HG03135 (cell line): ENCODE results near the gene COMMD7.

Experiments used
- ATAC-seq: cut with Tn5 transposase; IDR thresholded peaks from one replicate; pipeline ENCODE4 v1.9.1; 2021; ENCODE audit warnings: mild to moderate bottlenecking, moderate library complexity; ENCODE audit not compliant: unreplicated experiment

The COMMD7 gene

GRCh38 chr20:32681175-32682084 lies 61.8 kb downstream of the COMMD7 start:
- no peak for ATAC-seq

- ATAC-seq: no peak
Measured at GRCh38 chr20:32680544-32681174, 62.6 kb downstream of the COMMD7 start.

GRCh38 chr20:32678948-32679347 lies 64.3 kb downstream of the COMMD7 start:
- ATAC-seq: no peak

- no peak for ATAC-seq
Measured at GRCh38 chr20:32675223-32675975, 67.9 kb downstream of the COMMD7 start.

- ATAC-seq: no peak
Measured at GRCh38 chr20:32674362-32674789, 68.9 kb downstream of the COMMD7 start.

GRCh38 chr20:32672982-32673851 lies 70.0 kb downstream of the COMMD7 start:
- peak; percentile 60 for ATAC-seq

GRCh38 chr20:32672394-32672981 lies 70.8 kb downstream of the COMMD7 start:
- peak; percentile 22 for ATAC-seq

- peak; percentile 54 for ATAC-seq
Measured at GRCh38 chr20:32670773-32671455, 72.4 kb downstream of the COMMD7 start.

- ATAC-seq: no peak
Measured at GRCh38 chr20:32667027-32667426, 76.2 kb downstream of the COMMD7 start.

GRCh38 chr20:32664678-32665159 lies 78.5 kb downstream of the COMMD7 start:
- no peak for ATAC-seq

GRCh38 chr20:32664012-32664677 lies 79.1 kb downstream of the COMMD7 start:
- no peak for ATAC-seq

- no peak for ATAC-seq
Measured at GRCh38 chr20:32663335-32664011, 79.8 kb downstream of the COMMD7 start.

- no peak for ATAC-seq
Measured at GRCh38 chr20:32661820-32662528, 81.3 kb downstream of the COMMD7 start.

GRCh38 chr20:32660661-32661060 lies 82.6 kb downstream of the COMMD7 start:
- no peak for ATAC-seq

GRCh38 chr20:32656827-32657226 lies 86.4 kb downstream of the COMMD7 start:
- no peak for ATAC-seq

GRCh38 chr20:32655903-32656512 lies 87.3 kb downstream of the COMMD7 start:
- ATAC-seq: no peak
